Prostate gland (tissue), 2 donors: Measurements from ENCODE around the gene ARRB1. TPM values are rescaled to one million over a fixed set of nuclear protein-coding genes. Genes with fewer than 3 reads are reported as not detected.

Experiments
- DNase-seq: peaks from one replicate; pipeline ENCODE4 v3.0.0-alpha.2; 2019; ENCODE audit warnings: low spot score
- H3K27ac ChIP-seq, 2 donors: fragments of 200-600 bp; sonication (generic); 2 replicates each; pipeline ENCODE4 v1.5.1; 2017 to 2019
- H3K27me3 ChIP-seq: fragments of 200-600 bp; sonication (generic); replicated peaks from 2 replicates; pipeline ENCODE4 v1.5.1; 2019; ENCODE audit not compliant: insufficient read depth
- H3K36me3 ChIP-seq, 2 donors: fragments of 200-600 bp; sonication (generic); 1 replicate in 1 of 2; 2 replicates in 1 of 2; pipeline versions ENCODE4 v1.5.1 to v1.8.1; 2017 to 2019
- H3K4me1 ChIP-seq: fragments of 200-600 bp; sonication (generic); replicated peaks from 2 replicates; pipeline ENCODE4 v1.5.1; 2019
- H3K4me3 ChIP-seq, 2 donors: fragments of 200-600 bp; sonication (generic); 2 replicates each; pipeline ENCODE4 v1.5.1; 2017 to 2019
- H3K9me3 ChIP-seq: fragments of 200-600 bp; sonication (generic); 2 replicates; pipeline ENCODE4 v1.5.1; 2017
- CTCF ChIP-seq, 4 experiments: fragments of 200-600 bp in 2 of 4; fragments of 450-650 bp in 2 of 4; sonication (generic) in 2 of 4; IDR thresholded peaks; 1 replicate in 3 of 4; 2 replicates in 1 of 4; pipeline ENCODE4 v1.5.1; 2016 to 2019; ENCODE audit warnings: antibody characterized with exemption in 4 of 4, mild to moderate bottlenecking in 2 of 4, moderate library complexity in 2 of 4
- POLR2A ChIP-seq: fragments of 450-650 bp; IDR thresholded peaks from one replicate; pipeline ENCODE4 v1.6.1; 2016; ENCODE audit warnings: antibody characterized with exemption, mild to moderate bottlenecking
- POLR2AphosphoS5 ChIP-seq: sonication (generic); formaldehyde crosslinking; IDR thresholded peaks from one replicate; pipeline ENCODE4 v1.6.1; 2017; ENCODE audit warnings: antibody characterized with exemption
- WGBS: methylation state at CpG from one replicate; pipeline ENCODE4 v1.1.5; 2018; 5-methylcytosine and 5-hydroxymethylcytosine counted together
- intact Hi-C: fragments of 100-400 bp; cut with DNase I; formaldehyde crosslinking; loops from one replicate; pipeline ENCODE4 v1.14.2; 2022
- total RNA-seq, 2 donors: library from RNA; depleted of rRNA; stranded (reverse); fragments of >200 nt; gene quantifications; one replicate each; pipeline ENCODE4 v1.1.0, GENCODE V29; 2016

ARRB1 gene
- total RNA-seq, 2 donors from 2014 or later, result 31.9 to 64.7 TPM

DNA sequence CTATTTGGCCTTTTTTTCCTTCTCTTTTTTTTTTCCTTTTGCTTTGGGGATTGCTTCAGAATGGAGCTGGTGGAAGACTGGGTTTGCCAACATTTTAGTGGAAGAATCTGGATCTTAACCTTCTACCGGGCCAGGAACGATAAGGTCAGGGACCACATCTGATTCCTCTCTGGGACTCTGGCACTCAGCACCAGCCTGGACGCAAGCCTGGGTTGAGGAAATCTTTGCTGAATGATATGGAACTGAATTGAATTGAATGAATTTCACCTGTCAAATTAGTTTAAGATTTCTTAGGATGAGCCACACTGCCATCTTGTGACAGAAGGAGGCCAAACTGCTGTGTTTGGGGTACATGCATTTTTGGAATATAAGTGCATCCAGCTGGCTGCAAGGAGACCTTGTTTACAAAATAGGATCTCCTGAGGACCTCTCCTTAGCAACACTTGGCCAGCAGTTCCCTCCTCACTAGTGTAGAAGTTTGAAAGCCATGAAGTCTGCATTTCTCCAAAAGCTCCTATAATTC is 80.5 kb downstream of the ARRB1 start:
- Histone ChIP-seq H3K36me3 (no peaks in the 10 kb centered on the region), H3K4me1 (no peaks in the 10 kb centered on the region), H3K4me3 (no peak overlapping the region), H3K9me3 (no peaks in the 10 kb centered on the region), H3K27me3 (no peaks in the 10 kb centered on the region), H3K27ac (no peak overlapping the region)
- 67% methylated on average over 3 of the region's 3 CpGs for WGBS
- intact Hi-C loops, result no loop called here
- DNase-seq, result no peak
- TF ChIP-seq CTCF (IDR thresholded peaks at IDR 0.05) (no peak), POLR2AphosphoS5 (no peak), POLR2A (no peak)

DNA sequence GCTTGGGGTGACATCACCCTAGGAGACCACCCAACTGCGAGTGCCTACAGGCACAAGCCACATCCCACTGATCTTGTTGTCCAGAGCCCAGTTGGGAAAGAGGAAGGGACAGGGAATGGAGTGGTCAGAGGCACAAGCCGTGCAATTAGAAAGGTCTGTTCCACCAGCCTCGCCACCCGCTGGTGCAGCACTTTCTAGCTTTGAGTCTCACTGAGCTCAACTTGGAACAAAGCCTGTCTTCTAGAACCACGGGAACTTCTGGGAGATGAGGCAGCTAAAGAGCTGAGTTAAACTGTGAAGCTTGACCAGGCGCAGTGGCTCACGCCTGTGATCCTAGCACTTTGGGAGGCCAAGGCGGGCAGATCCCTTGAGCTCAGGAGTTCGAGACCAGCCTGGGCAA is 81.6 kb downstream of the ARRB1 start:
- H3K27me3 ChIP-seq, result no peaks in the 10 kb centered on the region
- no peaks in the 10 kb centered on the region for H3K36me3 ChIP-seq
- no peak overlapping the region for H3K4me3 ChIP-seq
- intact Hi-C loops, result no loop called here
- TF ChIP-seq CTCF (IDR thresholded peaks at IDR 0.05) (no peak), POLR2A (no peak), POLR2AphosphoS5 (no peak)
- DNase-seq, result no peak
- H3K27ac ChIP-seq, result no peak overlapping the region
- no peaks in the 10 kb centered on the region for H3K4me1 ChIP-seq
- WGBS, result 90% methylated on average over 9 of the region's 9 CpGs
- H3K9me3 ChIP-seq, result no peaks in the 10 kb centered on the region

DNA sequence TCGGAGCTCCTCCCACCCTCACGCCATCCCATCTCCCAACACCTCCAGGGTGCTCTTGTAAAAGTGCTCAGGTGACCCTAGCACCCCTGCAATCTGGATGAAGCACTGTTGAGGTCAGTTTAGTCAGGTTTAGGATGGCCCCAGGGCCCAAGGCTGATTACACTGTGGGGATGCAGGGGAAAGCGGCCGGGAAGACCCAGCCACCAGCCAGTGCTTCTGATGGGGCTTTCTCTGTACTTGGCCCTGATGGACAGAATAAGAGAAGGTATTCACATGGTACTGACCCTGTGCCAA is 82.1 kb downstream of the ARRB1 start:
- H3K36me3 ChIP-seq, result no peaks in the 10 kb centered on the region
- no peaks in the 10 kb centered on the region for H3K9me3 ChIP-seq
- 96% methylated on average over 4 of the region's 4 CpGs for WGBS

GRCh38 chr11:75268626-75269366 is 82.7 kb downstream of the ARRB1 start:
- TF ChIP-seq POLR2A (no peak), CTCF (IDR thresholded peaks at IDR 0.05) (no peak), POLR2AphosphoS5 (no peak)
- H3K4me1 ChIP-seq, result no peaks in the 10 kb centered on the region
- 89% methylated on average over 25 of the region's 25 CpGs for WGBS
- intact Hi-C loops, result no loop called here
- no peaks in the 10 kb centered on the region for H3K36me3 ChIP-seq
- no peak overlapping the region for H3K27ac ChIP-seq
- no peak for DNase-seq
- H3K27me3 ChIP-seq, result no peaks in the 10 kb centered on the region
- no peak overlapping the region for H3K4me3 ChIP-seq
- no peaks in the 10 kb centered on the region for H3K9me3 ChIP-seq

More for the DNA sequence above, 82.1 kb downstream of the ARRB1 start:
- H3K4me1 ChIP-seq, result no peaks in the 10 kb centered on the region
- no peaks in the 10 kb centered on the region for H3K27me3 ChIP-seq
- TF ChIP-seq POLR2AphosphoS5, result no peak
- H3K27ac ChIP-seq, result no peak overlapping the region
- no peak overlapping the region for H3K4me3 ChIP-seq
- DNase-seq, result no peak
- intact Hi-C loops, result no loop called here

- no peak overlapping the region for H3K4me3 ChIP-seq
- TF ChIP-seq CTCF (IDR thresholded peaks at IDR 0.05) (no peak), POLR2A (no peak), POLR2AphosphoS5 (no peak)
- intact Hi-C loops, result no loop called here
- H3K27me3 ChIP-seq, result no peaks in the 10 kb centered on the region
- H3K36me3 ChIP-seq, result no peaks in the 10 kb centered on the region
- no peaks in the 10 kb centered on the region for H3K9me3 ChIP-seq
- no peaks in the 10 kb centered on the region for H3K4me1 ChIP-seq
- DNase-seq, result no peak
- no peak overlapping the region for H3K27ac ChIP-seq
- WGBS, result 70% methylated on average over 27 of the region's 27 CpGs
Measured at GRCh38 chr11:75267171-75267970, 84.1 kb downstream of the ARRB1 start.
